H9 (cell line): Measurements from ENCODE around the gene RNF111. TPM values are rescaled to one million over a fixed set of nuclear protein-coding genes. Genes with fewer than 3 reads are reported as not detected.

ENCODE experiments used
- DNase-seq: peaks from one replicate; pipeline ENCODE4 v3.0.0-alpha.2; 2017
- H2AFZ ChIP-seq: one replicate; pipeline ENCODE4 v1.6.1; 2013; ENCODE audit warnings: mild to moderate bottlenecking, low read length, control low read depth, moderate library complexity
- H2AK5ac ChIP-seq: 2 replicates; pipeline ENCODE4 v1.6.1; 2013; ENCODE audit warnings: low read length, control low read depth, mixed read lengths; ENCODE audit not compliant: insufficient read length
- H2BK120ac ChIP-seq: one replicate; pipeline ENCODE4 v1.6.1; 2013; ENCODE audit warnings: low read depth, mild to moderate bottlenecking, low read length, control low read depth, inconsistent platforms; ENCODE audit not compliant: poor library complexity, severe bottlenecking
- H2BK12ac ChIP-seq: 2 replicates; pipeline ENCODE4 v1.6.1; 2013; ENCODE audit warnings: low read length, control low read depth, mixed read lengths, low read depth; ENCODE audit not compliant: insufficient read length
- H2BK15ac ChIP-seq: 2 replicates; pipeline ENCODE4 v1.6.1; 2013; ENCODE audit warnings: low read depth, low read length, control low read depth
- H2BK20ac ChIP-seq: one replicate; pipeline ENCODE4 v1.6.1; 2013; ENCODE audit warnings: low read depth, mild to moderate bottlenecking, low read length, control low read depth, inconsistent platforms; ENCODE audit not compliant: poor library complexity, severe bottlenecking
- H2BK5ac ChIP-seq: 2 replicates; pipeline ENCODE4 v1.6.1; 2013; ENCODE audit warnings: low read length, control low read depth, mixed read lengths; ENCODE audit not compliant: insufficient read length
- H3K14ac ChIP-seq: 2 replicates; pipeline ENCODE4 v1.6.1; 2013; ENCODE audit warnings: low read length, control low read depth; ENCODE audit not compliant: insufficient read depth
- H3K18ac ChIP-seq: 2 replicates; pipeline ENCODE4 v1.6.1; 2013; ENCODE audit warnings: low read depth, mild to moderate bottlenecking, mixed read lengths, low read length, control low read depth; ENCODE audit not compliant: insufficient read length
- H3K23ac ChIP-seq: 2 replicates; pipeline ENCODE4 v1.6.1; 2013; ENCODE audit warnings: low read length, control low read depth, mixed read lengths, low read depth; ENCODE audit not compliant: insufficient read length
- H3K23me2 ChIP-seq: 2 replicates; pipeline ENCODE4 v1.6.1; 2013; ENCODE audit warnings: low read depth, mild to moderate bottlenecking, mixed read lengths, low read length, control low read depth; ENCODE audit not compliant: insufficient read length, poor library complexity, severe bottlenecking
- H3K27ac ChIP-seq: 2 replicates; pipeline ENCODE4 v1.5.1; 2013; ENCODE audit warnings: low read length, control low read depth, mixed read lengths, low read depth; ENCODE audit not compliant: insufficient read length
- H3K27me3 ChIP-seq: 2 replicates; pipeline ENCODE4 v1.6.1; 2013; ENCODE audit warnings: low read length, control low read depth, inconsistent platforms; ENCODE audit not compliant: insufficient read depth
- H3K4ac ChIP-seq: 2 replicates; pipeline ENCODE4 v1.6.1; 2013; ENCODE audit warnings: low read depth, mild to moderate bottlenecking, control low read depth, inconsistent platforms, low read length, moderate library complexity
- H3K4me1 ChIP-seq: 2 replicates; pipeline ENCODE4 v1.6.1; 2013; ENCODE audit warnings: low read length, control low read depth, inconsistent platforms; ENCODE audit not compliant: insufficient read depth
- H3K4me2 ChIP-seq: 2 replicates; pipeline ENCODE4 v1.6.1; 2013; ENCODE audit warnings: low read length, control low read depth, mixed read lengths; ENCODE audit not compliant: insufficient read length, insufficient read depth
- H3K56ac ChIP-seq: 2 replicates; pipeline ENCODE4 v1.6.1; 2013; ENCODE audit warnings: low read depth, mild to moderate bottlenecking, mixed read lengths, low read length, control low read depth; ENCODE audit not compliant: insufficient read length
- H3K79me1 ChIP-seq: 2 replicates; pipeline ENCODE4 v1.6.1; 2013; ENCODE audit warnings: low read depth, mild to moderate bottlenecking, moderate library complexity, low read length, control low read depth, inconsistent platforms; ENCODE audit not compliant: insufficient read depth, poor library complexity, severe bottlenecking
- H3K79me2 ChIP-seq: 2 replicates; pipeline ENCODE4 v1.6.1; 2013; ENCODE audit warnings: low read length, control low read depth, inconsistent platforms; ENCODE audit not compliant: insufficient read depth
- H3K9ac ChIP-seq: 2 replicates; pipeline ENCODE4 v1.6.1; 2013; ENCODE audit warnings: low read length, control low read depth, mixed read lengths; ENCODE audit not compliant: insufficient read length; ENCODE audit errors: extremely low read depth
- H3K9me3 ChIP-seq: one replicate; pipeline ENCODE4 v1.6.1; 2013; ENCODE audit warnings: low read depth, low read length, inconsistent platforms; ENCODE audit not compliant: control insufficient read depth
- H3T11ph ChIP-seq: one replicate; pipeline ENCODE4 v1.6.1; 2013; ENCODE audit warnings: mild to moderate bottlenecking, low read length, control low read depth, inconsistent platforms
- H4K20me1 ChIP-seq: one replicate; pipeline ENCODE4 v1.6.1; 2013; ENCODE audit not compliant: control insufficient read depth, insufficient read length, insufficient read depth
- H4K5ac ChIP-seq: 2 replicates; pipeline ENCODE4 v1.6.1; 2013; ENCODE audit warnings: low read depth, mild to moderate bottlenecking, mixed read lengths, low read length, control low read depth; ENCODE audit not compliant: insufficient read length
- H4K8ac ChIP-seq: replicated peaks from 2 replicates; pipeline ENCODE4 v1.6.1; 2013; ENCODE audit warnings: low read length, control low read depth, mixed read lengths, low read depth; ENCODE audit not compliant: insufficient read length
- H4K91ac ChIP-seq: 2 replicates; pipeline ENCODE4 v1.6.1; 2013; ENCODE audit warnings: low read depth, mild to moderate bottlenecking, moderate library complexity, mixed read lengths, low read length, control low read depth; ENCODE audit not compliant: insufficient read length
- H3K27ac Mint-ChIP-seq, 3 experiments: 2 replicates in 2 of 3; 3 replicates in 1 of 3; pipeline ENCODE4 v1.8.0; 2020 to 2021; ENCODE audit warnings: mixed read lengths in 3 of 3, mild to moderate bottlenecking in 1 of 3, moderate library complexity in 1 of 3
- H3K27me3 Mint-ChIP-seq: 2 replicates; pipeline ENCODE4 v1.8.0; 2021; ENCODE audit warnings: low read depth, mild to moderate bottlenecking, moderate library complexity, mixed read lengths
- H3K36me3 Mint-ChIP-seq, 3 experiments: 2 replicates in 2 of 3; 3 replicates in 1 of 3; pipeline ENCODE4 v1.8.0; 2020 to 2021; ENCODE audit warnings: low read depth in 3 of 3, mixed read lengths in 3 of 3; ENCODE audit not compliant: insufficient read depth in 1 of 3
- H3K4me1 Mint-ChIP-seq, 2 experiments: 2 replicates each; pipeline ENCODE4 v1.8.0; 2020; ENCODE audit warnings: mixed read lengths in 2 of 2
- H3K4me3 Mint-ChIP-seq, 2 experiments: 2 replicates in 1 of 2; 3 replicates in 1 of 2; pipeline ENCODE4 v1.8.0; 2020 to 2021; ENCODE audit warnings: mild to moderate bottlenecking in 2 of 2, mixed read lengths in 2 of 2, moderate library complexity in 1 of 2
- H3K9me3 Mint-ChIP-seq, 2 experiments: 2 replicates in 1 of 2; 3 replicates in 1 of 2; pipeline ENCODE4 v1.8.0; 2020; ENCODE audit warnings: mild to moderate bottlenecking in 2 of 2, mixed read lengths in 2 of 2, moderate library complexity in 1 of 2
- WGBS: extraction: QIAGEN DNeasy Blood & Tissue Kit; methylation state at CpG from one replicate; pipeline ENCODE4 v1.1.7; 2013; ENCODE audit warnings: missing lambda C conversion rate, low lambda C conversion rate, mixed read lengths; ENCODE audit not compliant: insufficient read length; ENCODE audit errors: extremely low coverage; 5-methylcytosine and 5-hydroxymethylcytosine counted together
- total RNA-seq: library from RNA; stranded (reverse); gene quantifications from 2 replicates; pipeline ENCODE4 v1.2.1, GENCODE V29; 2021
- TF ChIP-seq, protein P1 (sequence below): fragments of 200-600 bp; sonication (generic); conservative IDR thresholded peaks from 3 replicates; pipeline ENCODE4 v1.8.0; 2021; ENCODE audit warnings: antibody characterized with exemption, mild to moderate bottlenecking

RNF111 gene
- total RNA-seq, 1 experiment from 2014 or later, result 28.0 TPM

GRCh38 chr15:59053482-59053881 is 66.0 kb downstream of the RNF111 start:
- no peak overlapping the region for H3K9ac ChIP-seq
- H4K5ac ChIP-seq, result no peak overlapping the region
- H4K20me1 ChIP-seq, result no peaks in the 10 kb centered on the region
- no peak overlapping the region for H4K91ac ChIP-seq
- H3K23ac ChIP-seq, result no peak overlapping the region
- H3K9me3 ChIP-seq, result no peaks in the 10 kb centered on the region
- no peak overlapping the region for H2BK12ac ChIP-seq
- no peak overlapping the region for H2AFZ ChIP-seq
- no peak overlapping the region for H3K14ac ChIP-seq
- TF ChIP-seq, protein P1, sequence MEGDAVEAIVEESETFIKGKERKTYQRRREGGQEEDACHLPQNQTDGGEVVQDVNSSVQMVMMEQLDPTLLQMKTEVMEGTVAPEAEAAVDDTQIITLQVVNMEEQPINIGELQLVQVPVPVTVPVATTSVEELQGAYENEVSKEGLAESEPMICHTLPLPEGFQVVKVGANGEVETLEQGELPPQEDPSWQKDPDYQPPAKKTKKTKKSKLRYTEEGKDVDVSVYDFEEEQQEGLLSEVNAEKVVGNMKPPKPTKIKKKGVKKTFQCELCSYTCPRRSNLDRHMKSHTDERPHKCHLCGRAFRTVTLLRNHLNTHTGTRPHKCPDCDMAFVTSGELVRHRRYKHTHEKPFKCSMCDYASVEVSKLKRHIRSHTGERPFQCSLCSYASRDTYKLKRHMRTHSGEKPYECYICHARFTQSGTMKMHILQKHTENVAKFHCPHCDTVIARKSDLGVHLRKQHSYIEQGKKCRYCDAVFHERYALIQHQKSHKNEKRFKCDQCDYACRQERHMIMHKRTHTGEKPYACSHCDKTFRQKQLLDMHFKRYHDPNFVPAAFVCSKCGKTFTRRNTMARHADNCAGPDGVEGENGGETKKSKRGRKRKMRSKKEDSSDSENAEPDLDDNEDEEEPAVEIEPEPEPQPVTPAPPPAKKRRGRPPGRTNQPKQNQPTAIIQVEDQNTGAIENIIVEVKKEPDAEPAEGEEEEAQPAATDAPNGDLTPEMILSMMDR, result no peak
- no peak overlapping the region for H2BK15ac ChIP-seq
- no peak overlapping the region for H3K18ac ChIP-seq
- H4K8ac ChIP-seq, result no peak overlapping the region
- no peak overlapping the region for H3K56ac ChIP-seq
- no peaks in the 10 kb centered on the region for H3K23me2 ChIP-seq
- no peak overlapping the region for H3T11ph ChIP-seq
- no peaks in the 10 kb centered on the region for H3K27me3 ChIP-seq
- H2BK20ac ChIP-seq, result no peak overlapping the region
- no peak overlapping the region for H2BK120ac ChIP-seq
- Mint-ChIP-seq H3K36me3 (peaks cover 3 to 33% (median 32%) of the 10 kb centered on the region in 3 experiments; a peak in 6 of 7 replicates), H3K27me3 (no peaks in the 10 kb centered on the region), H3K9me3 (no peaks in the 10 kb centered on the region), H3K27ac (no peak overlapping the region), H3K4me1 (peaks cover 0 to 6% of the 10 kb centered on the region in 2 experiments; a peak in 1 of 4 replicates), H3K4me3 (no peak overlapping the region)
- H3K27ac ChIP-seq, result no peak overlapping the region
- no peak overlapping the region for H2AK5ac ChIP-seq
- WGBS, result no CpG with 5 or more reads among the region's 2 CpGs
- no peak for DNase-seq
- no peak overlapping the region for H3K4ac ChIP-seq
- no peak overlapping the region for H2BK5ac ChIP-seq
- H3K4me2 ChIP-seq, result no peak overlapping the region
- H3K4me1 ChIP-seq, result no peaks in the 10 kb centered on the region
- H3K79me2 ChIP-seq, result no peaks in the 10 kb centered on the region
- H3K79me1 ChIP-seq, result no peaks in the 10 kb centered on the region
